HCT116 (cell line): Measurements from ENCODE around the gene ZNF154. TPM values are rescaled to one million over a fixed set of nuclear protein-coding genes. Genes with fewer than 3 reads are reported as not detected.

Source experiments
- ATAC-seq: fragments of 200-7000 bp; cut with Tn5 transposase; 2 replicates; pipeline ENCODE4 v1.9.1; 2020; ENCODE audit warnings: mild to moderate bottlenecking, moderate library complexity
- BruUV-seq: library from RNA; stranded (reverse); fragments of 400-500 nt; replicated peaks from 2 replicates; lab custom pipeline; 2021; lab: Mats Ljungman, UMichigan
- CTCF ChIA-PET: fragments of 300-600 bp; sonication (Branson Sonifier 250); formaldehyde crosslinking; loops from one replicate; lab custom pipeline; 2021; ENCODE audit warnings: antibody characterized with exemption; lab: Charles Lee
- POLR2A ChIA-PET: fragments of 300-600, 350-600 bp; sonication (Branson Sonifier 250); formaldehyde crosslinking; loops from one replicate; lab custom pipeline; 2021; ENCODE audit warnings: antibody characterized with exemption; lab: Charles Lee
- RAD21 ChIA-PET, 2 experiments: fragments of 300-600 bp; sonication (Branson Sonifier 250); formaldehyde crosslinking; loops; one replicate each; lab custom pipeline; 2023; ENCODE audit warnings: low total read pairs in 2 of 2; ENCODE audit not compliant: uncharacterized antibody in 2 of 2, unreplicated experiment in 2 of 2, low non-redundant PET in 1 of 2; lab: Charles Lee
- DNase-seq: peaks from one replicate; pipeline ENCODE4 v3.0.0-alpha.2; 2010; ENCODE audit warnings: low read depth, low spot score
- H2AFZ ChIP-seq: fragments of 200-600 bp; shearing (Covaris generic), sonication (generic); 2 replicates; pipeline ENCODE4 v1.6.1; 2017; ENCODE audit warnings: low read depth, mixed run types, mixed read lengths, antibody characterized with exemption, low read length; ENCODE audit not compliant: poor library complexity, severe bottlenecking
- H3K27ac ChIP-seq: 2 replicates; pipeline ENCODE4 v1.5.1; 2012; ENCODE audit warnings: low read depth, low read length
- H3K27me3 ChIP-seq: fragments of 200-600 bp; sonication (generic); 2 replicates; pipeline ENCODE4 v1.6.1; 2016; ENCODE audit warnings: mixed run types, low read length, mixed read lengths; ENCODE audit not compliant: insufficient read depth
- H3K36me3 ChIP-seq, 2 experiments: fragments of 200-500 bp in 1 of 2; fragments of 200-600 bp in 1 of 2; sonication (Bioruptor generic) in 1 of 2; sonication (generic) in 1 of 2; 2 replicates each; pipeline versions ENCODE4 v1.5.1 to v1.6.1; 2014 to 2016; ENCODE audit warnings: low read length in 2 of 2, inconsistent platforms in 1 of 2, mixed read lengths in 1 of 2, mixed run types in 1 of 2; ENCODE audit not compliant: insufficient read depth in 2 of 2, control insufficient read depth in 1 of 2
- H3K4me1 ChIP-seq, 2 experiments: fragments of 200-600 bp in 1 of 2; sonication (generic) in 1 of 2; 2 replicates each; pipeline versions ENCODE4 v1.5.1 to v1.6.1; 2012 to 2017; ENCODE audit warnings: low read length in 2 of 2, inconsistent platforms in 1 of 2, mild to moderate bottlenecking in 1 of 2, mixed read lengths in 1 of 2, mixed run types in 1 of 2, moderate library complexity in 1 of 2; ENCODE audit not compliant: insufficient read depth in 2 of 2, control insufficient read depth in 1 of 2
- H3K4me2 ChIP-seq: fragments of 200-600 bp; sonication (generic); 2 replicates; pipeline ENCODE4 v1.6.1; 2017; ENCODE audit warnings: mixed run types, low read length, mixed read lengths
- H3K4me3 ChIP-seq, 2 experiments: fragments of 200-600 bp in 1 of 2; sonication (generic) in 1 of 2; replicated peaks in 1 of 2; 2 replicates each; pipeline ENCODE4 v1.5.1; 2011 to 2016; ENCODE audit warnings: low read length in 2 of 2, control low read depth in 1 of 2, low read depth in 1 of 2, mild to moderate bottlenecking in 1 of 2, mixed read lengths in 1 of 2, mixed run types in 1 of 2
- H3K79me2 ChIP-seq: fragments of 200-600 bp; sonication (generic); 2 replicates; pipeline ENCODE4 v1.6.1; 2017; ENCODE audit warnings: mild to moderate bottlenecking, mixed run types, low read length, moderate library complexity, mixed read lengths; ENCODE audit not compliant: insufficient read depth
- H3K9ac ChIP-seq: fragments of 200-600 bp; sonication (generic); 2 replicates; pipeline ENCODE4 v1.6.1; 2016; ENCODE audit warnings: low read length, mixed read lengths
- H3K9me2 ChIP-seq: fragments of 200-600 bp; sonication (generic), shearing (Covaris generic); 2 replicates; pipeline ENCODE4 v1.6.1; 2017; ENCODE audit warnings: mixed run types, mild to moderate bottlenecking, moderate library complexity; ENCODE audit not compliant: insufficient read depth
- H3K9me3 ChIP-seq, 2 experiments: fragments of 200-500 bp in 1 of 2; fragments of 200-600 bp in 1 of 2; sonication (Bioruptor generic) in 1 of 2; sonication (generic) in 1 of 2; 2 replicates each; pipeline ENCODE4 v1.6.1; 2014 to 2017; ENCODE audit warnings: low read length in 2 of 2, mixed read lengths in 2 of 2, inconsistent platforms in 1 of 2, low read depth in 1 of 2, mild to moderate bottlenecking in 1 of 2, mixed run types in 1 of 2, moderate library complexity in 1 of 2; ENCODE audit not compliant: control insufficient read depth in 1 of 2, insufficient read depth in 1 of 2
- H4K20me1 ChIP-seq: fragments of 200-600 bp; sonication (generic), shearing (Covaris generic); 2 replicates; pipeline ENCODE4 v1.6.1; 2017; ENCODE audit warnings: mixed run types, mild to moderate bottlenecking, moderate library complexity; ENCODE audit not compliant: insufficient read depth
- CEBPB ChIP-seq: IDR thresholded peaks from 2 replicates; pipeline ENCODE4 v1.6.1; 2012; ENCODE audit warnings: low read depth
- FOSL1 ChIP-seq: IDR thresholded peaks from 2 replicates; pipeline ENCODE4 v1.6.1; 2012; ENCODE audit warnings: low read depth
- JUND ChIP-seq: IDR thresholded peaks from 2 replicates; pipeline ENCODE4 v1.6.1; 2012
- RAD21 ChIP-seq: IDR thresholded peaks from 2 replicates; pipeline ENCODE4 v1.6.1; 2012; ENCODE audit warnings: low read depth, mild to moderate bottlenecking
- SIN3A ChIP-seq: IDR thresholded peaks from 2 replicates; pipeline ENCODE4 v1.6.1; 2012; ENCODE audit warnings: low read depth
- SP1 ChIP-seq: IDR thresholded peaks from 2 replicates; pipeline ENCODE4 v1.6.1; 2012; ENCODE audit warnings: low read depth
- YY1 ChIP-seq: IDR thresholded peaks from 2 replicates; pipeline ENCODE4 v1.6.1; 2011; ENCODE audit warnings: low read length, low read depth, moderate library complexity, mild to moderate bottlenecking; ENCODE audit not compliant: insufficient replicate concordance; ENCODE audit errors: extremely low read depth
- ZBTB33 ChIP-seq: IDR thresholded peaks from 2 replicates; pipeline ENCODE4 v1.6.1; 2011; ENCODE audit warnings: mild to moderate bottlenecking, low read length, moderate library complexity; ENCODE audit not compliant: insufficient replicate concordance; ENCODE audit errors: extremely low read depth
- intact Hi-C: fragments of 100-400 bp; cut with micrococcal nuclease; formaldehyde crosslinking; loops from 2 replicates; pipeline ENCODE4 v1.10.0; 2022
- total RNA-seq: library from RNA; stranded (reverse); gene quantifications from one replicate; pipeline ENCODE4 v1.2.1, GENCODE V29; 2021; ENCODE audit not compliant: unreplicated experiment
- TF ChIP-seq, protein P1 (sequence below), 3 experiments: fragments of 200-600 bp in 1 of 3; sonication (generic) in 1 of 3; IDR thresholded peaks in 2 of 3; conservative IDR thresholded peaks in 1 of 3; 2 replicates each; pipeline ENCODE4 v1.5.1; 2012 to 2017; ENCODE audit warnings: low read depth in 2 of 3, low read length in 2 of 3, antibody characterized with exemption in 1 of 3, borderline replicate concordance in 1 of 3, control low read depth in 1 of 3, mild to moderate bottlenecking in 1 of 3, mixed read lengths in 1 of 3, mixed run types in 1 of 3, moderate library complexity in 1 of 3; ENCODE audit not compliant: insufficient read depth in 1 of 3

Gene ZNF154
- total RNA-seq, 1 experiment from 2014 or later: 0.10 TPM

DNA sequence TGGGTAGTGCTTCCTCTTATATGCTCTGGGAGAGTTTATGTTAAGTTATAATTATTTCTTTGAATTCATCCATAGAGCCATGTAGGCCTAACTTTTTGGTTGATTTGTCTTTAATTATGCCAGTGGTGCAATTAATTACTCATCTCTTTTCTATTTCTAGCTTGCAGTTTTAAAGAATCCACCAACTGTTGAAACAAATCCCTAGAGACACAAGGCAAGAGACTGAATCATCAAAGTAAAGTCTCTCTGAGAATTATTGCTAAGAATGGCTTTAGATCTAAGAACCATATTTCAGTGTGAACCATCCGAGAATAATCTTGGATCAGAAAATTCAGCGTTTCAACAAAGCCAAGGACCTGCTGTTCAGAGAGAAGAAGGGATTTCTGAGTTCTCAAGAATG lies 33.1 kb downstream of the ZNF154 start:
- H3K4me2 ChIP-seq: no peak overlapping the region
- no peaks in the 10 kb centered on the region for H3K9me2 ChIP-seq
- no peak for TF ChIP-seq FOSL1
- TF ChIP-seq JUND: no peak
- no peak for TF ChIP-seq ZBTB33
- no peak for TF ChIP-seq SP1
- no peak for TF ChIP-seq SIN3A
- TF ChIP-seq RAD21: no peak
- TF ChIP-seq YY1: no peak
- TF ChIP-seq CEBPB: no peak
- TF ChIP-seq, protein P1, sequence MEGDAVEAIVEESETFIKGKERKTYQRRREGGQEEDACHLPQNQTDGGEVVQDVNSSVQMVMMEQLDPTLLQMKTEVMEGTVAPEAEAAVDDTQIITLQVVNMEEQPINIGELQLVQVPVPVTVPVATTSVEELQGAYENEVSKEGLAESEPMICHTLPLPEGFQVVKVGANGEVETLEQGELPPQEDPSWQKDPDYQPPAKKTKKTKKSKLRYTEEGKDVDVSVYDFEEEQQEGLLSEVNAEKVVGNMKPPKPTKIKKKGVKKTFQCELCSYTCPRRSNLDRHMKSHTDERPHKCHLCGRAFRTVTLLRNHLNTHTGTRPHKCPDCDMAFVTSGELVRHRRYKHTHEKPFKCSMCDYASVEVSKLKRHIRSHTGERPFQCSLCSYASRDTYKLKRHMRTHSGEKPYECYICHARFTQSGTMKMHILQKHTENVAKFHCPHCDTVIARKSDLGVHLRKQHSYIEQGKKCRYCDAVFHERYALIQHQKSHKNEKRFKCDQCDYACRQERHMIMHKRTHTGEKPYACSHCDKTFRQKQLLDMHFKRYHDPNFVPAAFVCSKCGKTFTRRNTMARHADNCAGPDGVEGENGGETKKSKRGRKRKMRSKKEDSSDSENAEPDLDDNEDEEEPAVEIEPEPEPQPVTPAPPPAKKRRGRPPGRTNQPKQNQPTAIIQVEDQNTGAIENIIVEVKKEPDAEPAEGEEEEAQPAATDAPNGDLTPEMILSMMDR (IDR thresholded peaks at IDR 0.05 in 2 of 3, conservative IDR thresholded peaks at IDR 0.05 in 1 of 3; ENCODE audit: borderline replicate concordance in 1 of 3, insufficient read depth in 1 of 3, low read depth in 2 of 3, low read length in 2 of 3): no peak
- no peak for DNase-seq
- no peaks in the 10 kb centered on the region for H3K79me2 ChIP-seq
- intact Hi-C loops: no loop called here
- RAD21 ChIA-PET: no interaction called here
- H3K36me3 ChIP-seq: no peaks in the 10 kb centered on the region
- no peak overlapping the region for H3K4me3 ChIP-seq
- no peak for ATAC-seq
- no peaks in the 10 kb centered on the region for H4K20me1 ChIP-seq
- H3K27ac ChIP-seq: no peak overlapping the region
- H2AFZ ChIP-seq: no peak overlapping the region
- peaks cover 0 to 9% of the 10 kb centered on the region in 2 experiments; a peak in 1 of 4 replicates for H3K9me3 ChIP-seq
- H3K4me1 ChIP-seq: no peaks in the 10 kb centered on the region
- H3K27me3 ChIP-seq: no peaks in the 10 kb centered on the region
- no peak overlapping the region for H3K9ac ChIP-seq
- POLR2A ChIA-PET: no interaction called here
- no TSS peak for BruUV-seq
- CTCF ChIA-PET: no interaction called here
